Measurements from ENCODE around the gene PCCA.

Gene PCCA

GRCh38 chr13:100349594-100349993 is 260.7 kb downstream of the PCCA start:
- no peaks in the 10 kb centered on the region for H3K79me2 ChIP-seq (ENCODE audit: control insufficient read depth, insufficient read depth, low read length)
- no peak overlapping the region for H2BK120ac ChIP-seq (ENCODE audit: low read depth, low read length)
- no CpG with 5 or more reads among the region's 3 CpGs for WGBS (ENCODE audit: extremely low coverage, insufficient coverage, low lambda C conversion rate)
- H3K27me3 ChIP-seq (ENCODE audit: insufficient read depth, low read length, poor library complexity), result no peaks in the 10 kb centered on the region
- no peaks in the 10 kb centered on the region for H3K4me1 ChIP-seq (ENCODE audit: control insufficient read depth, low read depth, low read length)
- no peak overlapping the region for H3K4ac ChIP-seq (ENCODE audit: low read depth, low read length)
- no peak overlapping the region for H2BK15ac ChIP-seq (replicated peaks; ENCODE audit: low read depth)
- no peak overlapping the region for H4K5ac ChIP-seq (ENCODE audit: low read length)
- no peak overlapping the region for H3K56ac ChIP-seq (ENCODE audit: low read length)
- no peak for DNase-seq
- no peak overlapping the region for H3K4me2 ChIP-seq (ENCODE audit: low read length)
- H2BK5ac ChIP-seq (ENCODE audit: low read length), result no peak overlapping the region
- no peak overlapping the region for H3K23ac ChIP-seq (ENCODE audit: low read length)
- H3K18ac ChIP-seq (ENCODE audit: low read length), result no peak overlapping the region
- H4K8ac ChIP-seq (ENCODE audit: low read depth, low read length), result no peak overlapping the region
- no peak overlapping the region for H3K9ac ChIP-seq (ENCODE audit: low read length)
- H3K79me1 ChIP-seq (ENCODE audit: low read length), result no peaks in the 10 kb centered on the region
- H3K4me3 ChIP-seq (ENCODE audit: low read length), result no peak overlapping the region
- H2AK5ac ChIP-seq (ENCODE audit: low read length), result no peak overlapping the region
- no peaks in the 10 kb centered on the region for H3K36me3 ChIP-seq (ENCODE audit: control insufficient read depth, insufficient read depth, low read length)
- H3K27ac ChIP-seq (ENCODE audit: low read depth, low read length), result no peak overlapping the region

GRCh38 chr13:100350601-100351000 is 261.7 kb downstream of the PCCA start:
- H3K9ac ChIP-seq (ENCODE audit: low read length), result no peak overlapping the region
- no peak overlapping the region for H3K4ac ChIP-seq (ENCODE audit: low read depth, low read length)

GRCh38 chr13:100356426-100356825 is 267.5 kb downstream of the PCCA start:
- Histone ChIP-seq H4K5ac (ENCODE audit: low read length) (no peak overlapping the region), H3K4me1 (ENCODE audit: control insufficient read depth, low read depth, low read length) (no peaks in the 10 kb centered on the region), H2BK15ac (replicated peaks; ENCODE audit: low read depth) (no peak overlapping the region), H3K27me3 (ENCODE audit: insufficient read depth, low read length, poor library complexity) (no peaks in the 10 kb centered on the region), H2BK5ac (ENCODE audit: low read length) (no peak overlapping the region), H3K4ac (ENCODE audit: low read depth, low read length) (no peak overlapping the region), H3K4me3 (ENCODE audit: low read length) (no peak overlapping the region), H3K36me3 (ENCODE audit: control insufficient read depth, insufficient read depth, low read length) (no peaks in the 10 kb centered on the region), H3K18ac (ENCODE audit: low read length) (no peak overlapping the region), H3K27ac (ENCODE audit: low read depth, low read length) (no peak overlapping the region), H3K4me2 (ENCODE audit: low read length) (no peak overlapping the region), H2AK5ac (ENCODE audit: low read length) (no peak overlapping the region), H3K9ac (ENCODE audit: low read length) (no peak overlapping the region), H3K56ac (ENCODE audit: low read length) (no peak overlapping the region), H4K8ac (ENCODE audit: low read depth, low read length) (no peak overlapping the region), H3K23ac (ENCODE audit: low read length) (no peak overlapping the region), H2BK120ac (ENCODE audit: low read depth, low read length) (no peak overlapping the region), H3K79me1 (ENCODE audit: low read length) (no peaks in the 10 kb centered on the region), H3K79me2 (ENCODE audit: control insufficient read depth, insufficient read depth, low read length) (no peaks in the 10 kb centered on the region)
- no peak for DNase-seq
- WGBS (ENCODE audit: extremely low coverage, insufficient coverage, low lambda C conversion rate), result no CpG with 5 or more reads among the region's 1 CpG

More at GRCh38 chr13:100350601-100351000, 261.7 kb downstream of the PCCA start:
- Histone ChIP-seq H3K4me3 (ENCODE audit: low read length) (no peak overlapping the region), H3K18ac (ENCODE audit: low read length) (no peak overlapping the region), H3K79me2 (ENCODE audit: control insufficient read depth, insufficient read depth, low read length) (no peaks in the 10 kb centered on the region), H3K4me1 (ENCODE audit: control insufficient read depth, low read depth, low read length) (no peaks in the 10 kb centered on the region), H4K8ac (ENCODE audit: low read depth, low read length) (no peak overlapping the region), H2BK5ac (ENCODE audit: low read length) (no peak overlapping the region), H2BK120ac (ENCODE audit: low read depth, low read length) (no peak overlapping the region), H2AK5ac (ENCODE audit: low read length) (no peak overlapping the region), H3K27ac (ENCODE audit: low read depth, low read length) (no peak overlapping the region), H3K23ac (ENCODE audit: low read length) (no peak overlapping the region), H4K5ac (ENCODE audit: low read length) (no peak overlapping the region), H3K36me3 (ENCODE audit: control insufficient read depth, insufficient read depth, low read length) (no peaks in the 10 kb centered on the region), H2BK15ac (replicated peaks; ENCODE audit: low read depth) (no peak overlapping the region), H3K56ac (ENCODE audit: low read length) (no peak overlapping the region), H3K79me1 (ENCODE audit: low read length) (no peaks in the 10 kb centered on the region), H3K27me3 (ENCODE audit: insufficient read depth, low read length, poor library complexity) (no peaks in the 10 kb centered on the region), H3K4me2 (ENCODE audit: low read length) (no peak overlapping the region)
- no peak for DNase-seq

GRCh38 chr13:100356889-100357288 is 268.0 kb downstream of the PCCA start:
- Histone ChIP-seq H3K36me3 (ENCODE audit: control insufficient read depth, insufficient read depth, low read length) (no peaks in the 10 kb centered on the region), H2BK15ac (replicated peaks; ENCODE audit: low read depth) (no peak overlapping the region), H3K4me3 (ENCODE audit: low read length) (no peak overlapping the region), H3K18ac (ENCODE audit: low read length) (no peak overlapping the region), H3K4me2 (ENCODE audit: low read length) (no peak overlapping the region), H3K9ac (ENCODE audit: low read length) (no peak overlapping the region), H3K27me3 (ENCODE audit: insufficient read depth, low read length, poor library complexity) (no peaks in the 10 kb centered on the region), H4K5ac (ENCODE audit: low read length) (no peak overlapping the region), H3K56ac (ENCODE audit: low read length) (no peak overlapping the region), H3K79me2 (ENCODE audit: control insufficient read depth, insufficient read depth, low read length) (no peaks in the 10 kb centered on the region), H2BK120ac (ENCODE audit: low read depth, low read length) (no peak overlapping the region), H4K8ac (ENCODE audit: low read depth, low read length) (no peak overlapping the region), H3K23ac (ENCODE audit: low read length) (no peak overlapping the region), H2BK5ac (ENCODE audit: low read length) (no peak overlapping the region), H3K4ac (ENCODE audit: low read depth, low read length) (no peak overlapping the region), H3K27ac (ENCODE audit: low read depth, low read length) (no peak overlapping the region), H3K79me1 (ENCODE audit: low read length) (no peaks in the 10 kb centered on the region), H2AK5ac (ENCODE audit: low read length) (no peak overlapping the region), H3K4me1 (ENCODE audit: control insufficient read depth, low read depth, low read length) (no peaks in the 10 kb centered on the region)
- DNase-seq, result no peak
- WGBS (ENCODE audit: extremely low coverage, insufficient coverage, low lambda C conversion rate), result no CpG with 5 or more reads among the region's 3 CpGs

- no CpG with 5 or more reads among the region's 1 CpG for WGBS (ENCODE audit: extremely low coverage, insufficient coverage, low lambda C conversion rate)
- Histone ChIP-seq H3K4me3 (ENCODE audit: low read length) (no peak overlapping the region), H3K27ac (ENCODE audit: low read depth, low read length) (no peak overlapping the region)
Observed at GRCh38 chr13:100357764-100358163, 268.9 kb downstream of the PCCA start.

GRCh38 chr13:100361504-100361903 is 272.6 kb downstream of the PCCA start:
- WGBS (ENCODE audit: extremely low coverage, insufficient coverage, low lambda C conversion rate), result no CpG with 5 or more reads among the region's 2 CpGs
- no peak overlapping the region for H4K8ac ChIP-seq (ENCODE audit: low read depth, low read length)
- H3K56ac ChIP-seq (ENCODE audit: low read length), result no peak overlapping the region
- H2BK15ac ChIP-seq (replicated peaks; ENCODE audit: low read depth), result no peak overlapping the region
- H3K9ac ChIP-seq (ENCODE audit: low read length), result no peak overlapping the region
- no peak overlapping the region for H3K27ac ChIP-seq (ENCODE audit: low read depth, low read length)
- no peak overlapping the region for H4K5ac ChIP-seq (ENCODE audit: low read length)
- no peak for DNase-seq
- no peak overlapping the region for H2BK5ac ChIP-seq (ENCODE audit: low read length)
- H3K23ac ChIP-seq (ENCODE audit: low read length), result no peak overlapping the region
- no peak overlapping the region for H3K4me3 ChIP-seq (ENCODE audit: low read length)
- peaks cover 2% of the 10 kb centered on the region for H3K4me1 ChIP-seq (ENCODE audit: control insufficient read depth, low read depth, low read length)
- no peak overlapping the region for H3K4ac ChIP-seq (ENCODE audit: low read depth, low read length)
- no peaks in the 10 kb centered on the region for H3K36me3 ChIP-seq (ENCODE audit: control insufficient read depth, insufficient read depth, low read length)
- no peaks in the 10 kb centered on the region for H3K27me3 ChIP-seq (ENCODE audit: insufficient read depth, low read length, poor library complexity)
- no peak overlapping the region for H3K18ac ChIP-seq (ENCODE audit: low read length)
- H2AK5ac ChIP-seq (ENCODE audit: low read length), result no peak overlapping the region
- H3K4me2 ChIP-seq (ENCODE audit: low read length), result no peak overlapping the region
- H3K79me2 ChIP-seq (ENCODE audit: control insufficient read depth, insufficient read depth, low read length), result no peaks in the 10 kb centered on the region
- no peaks in the 10 kb centered on the region for H3K79me1 ChIP-seq (ENCODE audit: low read length)
- no peak overlapping the region for H2BK120ac ChIP-seq (ENCODE audit: low read depth, low read length)

More at GRCh38 chr13:100357764-100358163, 268.9 kb downstream of the PCCA start:
- Histone ChIP-seq H2AK5ac (ENCODE audit: low read length) (no peak overlapping the region), H4K8ac (ENCODE audit: low read depth, low read length) (no peak overlapping the region), H3K4me2 (ENCODE audit: low read length) (no peak overlapping the region), H4K5ac (ENCODE audit: low read length) (no peak overlapping the region), H3K36me3 (ENCODE audit: control insufficient read depth, insufficient read depth, low read length) (no peaks in the 10 kb centered on the region), H2BK120ac (ENCODE audit: low read depth, low read length) (no peak overlapping the region), H3K9ac (ENCODE audit: low read length) (no peak overlapping the region), H3K23ac (ENCODE audit: low read length) (no peak overlapping the region), H3K27me3 (ENCODE audit: insufficient read depth, low read length, poor library complexity) (no peaks in the 10 kb centered on the region), H3K79me1 (ENCODE audit: low read length) (no peaks in the 10 kb centered on the region), H3K18ac (ENCODE audit: low read length) (no peak overlapping the region), H3K4me1 (ENCODE audit: control insufficient read depth, low read depth, low read length) (peaks cover 2% of the 10 kb centered on the region), H3K56ac (ENCODE audit: low read length) (no peak overlapping the region), H2BK15ac (replicated peaks; ENCODE audit: low read depth) (no peak overlapping the region), H3K79me2 (ENCODE audit: control insufficient read depth, insufficient read depth, low read length) (no peaks in the 10 kb centered on the region), H2BK5ac (ENCODE audit: low read length) (no peak overlapping the region), H3K4ac (ENCODE audit: low read depth, low read length) (no peak overlapping the region)
- DNase-seq, result no peak

Measured in mesendoderm (in vitro differentiated cells).